HG02678 (cell line): ENCODE results near the gene RCOR3.
"Not testable (repeated sequence)": the region's sequence is repeated elsewhere in the genome, so short reads cannot be mapped to it uniquely, and the experiment has no call there.

Experiments used
- ATAC-seq: cut with Tn5 transposase; IDR thresholded peaks from one replicate; pipeline ENCODE4 v1.9.1; 2021; ENCODE audit warnings: mild to moderate bottlenecking, moderate library complexity; ENCODE audit not compliant: unreplicated experiment

RCOR3 gene

DNA sequence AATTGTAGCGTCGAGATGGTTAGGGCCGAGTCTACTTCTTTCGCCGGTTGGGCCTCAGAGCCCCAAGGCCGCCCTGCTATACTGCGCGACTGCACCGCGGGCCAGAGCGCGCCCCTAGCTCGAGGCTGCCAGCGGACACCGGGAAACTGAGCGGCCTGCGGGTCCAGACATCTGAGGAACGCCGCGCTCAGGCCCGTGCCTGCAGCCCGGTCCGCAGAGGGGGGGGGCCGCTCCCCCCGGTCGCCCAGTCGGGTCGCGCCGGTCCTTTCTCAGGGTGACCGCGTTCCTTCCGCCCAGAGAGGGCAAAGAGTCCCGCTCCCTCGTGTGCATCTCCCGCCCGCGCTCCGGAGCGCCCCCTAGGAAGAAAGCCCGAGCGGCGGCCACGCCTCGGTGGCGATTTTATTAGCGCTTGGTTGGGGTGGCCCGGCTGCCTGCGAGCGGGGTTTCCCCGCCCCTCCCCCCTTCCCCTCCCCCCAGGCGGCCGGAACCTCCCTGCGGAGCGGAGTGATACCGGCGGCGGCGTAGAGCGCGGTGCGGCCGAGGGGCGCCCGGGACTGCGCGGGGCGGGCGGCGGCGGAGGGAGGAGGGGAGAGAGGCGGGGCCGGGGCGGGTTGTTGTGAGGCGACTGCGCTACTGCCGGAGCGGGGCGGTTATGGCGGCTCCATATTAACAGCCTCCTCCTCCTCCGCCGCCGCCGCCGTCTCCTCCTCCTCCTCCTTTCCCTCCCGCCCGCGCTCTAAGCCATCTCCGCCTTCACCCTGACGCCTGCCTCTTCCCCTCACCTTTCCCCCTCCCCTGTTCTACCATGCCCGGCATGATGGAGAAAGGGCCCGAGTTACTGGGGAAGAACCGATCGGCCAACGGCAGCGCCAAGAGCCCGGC is at the start of gene RCOR3:
TSS of gene RCOR3 (plus strand) at position 611 of the 882 bp plus-strand sequence. CDS start at position 806, 195 bp downstream.
- ATAC-seq: peak; percentile 59

DNA sequence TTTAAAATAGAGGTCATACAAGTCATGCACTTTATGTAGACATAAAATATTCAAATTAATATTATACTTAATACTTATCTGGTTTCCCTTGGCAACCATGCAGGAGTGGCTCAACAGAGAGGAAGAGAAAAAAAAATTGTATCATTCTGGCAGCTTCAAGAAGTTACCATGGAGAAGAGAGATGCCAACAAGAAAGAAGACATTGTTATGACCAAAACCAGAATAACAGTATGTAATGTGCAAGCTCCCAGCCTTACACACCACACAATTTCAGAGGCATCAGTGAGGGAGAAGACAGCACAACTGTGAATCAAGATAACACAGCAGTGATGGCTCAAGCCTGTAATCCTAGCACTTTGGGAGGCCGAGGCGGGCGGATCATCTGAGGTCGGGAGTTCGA is 49.1 kb upstream of the RCOR3 start:
- ATAC-seq: no peak

DNA sequence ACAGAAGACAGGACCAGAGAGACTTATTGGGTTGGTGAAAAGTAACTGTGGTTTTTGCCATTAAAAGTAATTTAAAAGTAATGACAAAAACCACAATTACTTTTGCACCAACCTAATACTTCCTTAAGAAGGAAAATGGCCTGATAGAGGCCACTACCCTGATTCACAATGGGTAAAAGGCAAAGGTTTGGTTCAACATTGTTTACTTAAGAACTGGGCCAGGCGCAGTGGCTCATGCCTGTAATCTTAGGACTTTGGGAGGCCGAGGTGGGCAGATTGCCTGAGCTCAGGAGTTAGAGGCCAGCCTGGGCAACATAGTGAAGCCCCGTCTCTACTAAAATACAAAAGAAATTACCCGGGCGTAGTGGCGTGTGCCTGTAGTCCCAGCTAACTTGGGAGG is 48.2 kb upstream of the RCOR3 start:
- ATAC-seq: no peak

DNA sequence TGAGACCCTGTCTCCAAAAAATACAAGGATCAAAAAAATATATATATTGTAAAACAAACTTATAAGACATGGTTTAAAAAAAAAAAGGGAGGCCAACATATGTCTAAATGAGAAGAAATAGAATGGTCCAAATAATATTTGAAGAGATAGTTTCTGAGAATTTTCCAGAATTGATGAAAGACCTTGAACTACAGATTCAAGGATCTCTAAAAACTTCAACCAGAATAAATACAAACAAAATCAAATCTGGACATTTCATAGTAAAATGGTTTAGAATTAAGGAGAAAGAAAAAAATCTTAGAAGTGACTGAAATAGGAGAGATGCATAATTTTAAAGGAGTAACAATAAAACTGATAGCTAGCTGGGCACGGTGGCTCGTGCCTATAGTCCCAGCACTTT is 45.5 kb upstream of the RCOR3 start:
- ATAC-seq: no peak

DNA sequence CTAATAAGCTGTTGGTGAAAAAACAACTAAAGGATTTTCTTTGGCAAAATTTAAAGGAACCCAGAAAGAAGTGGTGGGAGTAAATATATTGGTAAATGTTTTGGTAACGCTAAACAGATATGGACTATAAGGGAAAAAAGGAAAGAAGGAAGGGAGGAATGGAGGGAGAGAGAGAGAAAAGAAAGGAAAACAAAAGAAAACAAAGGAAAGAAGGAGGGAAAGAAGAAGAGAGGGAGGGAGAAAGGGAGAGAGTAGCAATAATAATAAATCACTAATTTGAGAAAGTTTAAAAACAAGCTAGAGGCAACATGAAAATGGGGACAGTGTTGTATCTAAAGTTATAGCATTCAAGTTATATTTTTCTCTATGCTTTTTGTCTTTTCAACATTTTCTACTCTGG is 43.6 kb upstream of the RCOR3 start:
- no peak for ATAC-seq

DNA sequence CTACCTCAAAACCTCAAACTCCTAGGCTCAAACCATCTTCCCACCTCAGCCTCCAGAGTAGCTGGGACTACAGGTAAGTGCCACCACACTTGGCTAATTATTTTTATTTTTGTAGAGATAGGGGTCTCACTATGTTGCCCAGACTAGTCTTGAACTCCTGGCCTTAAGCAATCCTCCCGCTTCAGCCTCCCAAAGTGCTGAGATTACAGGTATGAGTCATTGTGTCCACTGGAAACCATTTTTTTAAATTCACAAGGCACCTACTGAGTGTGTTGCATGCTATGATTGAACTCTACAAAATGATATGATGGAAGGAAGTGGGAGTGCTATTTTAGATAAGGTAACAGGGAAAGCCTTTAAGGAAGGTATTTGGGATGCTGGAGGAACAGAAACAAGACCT is 41.8 kb upstream of the RCOR3 start:
- no peak for ATAC-seq

DNA sequence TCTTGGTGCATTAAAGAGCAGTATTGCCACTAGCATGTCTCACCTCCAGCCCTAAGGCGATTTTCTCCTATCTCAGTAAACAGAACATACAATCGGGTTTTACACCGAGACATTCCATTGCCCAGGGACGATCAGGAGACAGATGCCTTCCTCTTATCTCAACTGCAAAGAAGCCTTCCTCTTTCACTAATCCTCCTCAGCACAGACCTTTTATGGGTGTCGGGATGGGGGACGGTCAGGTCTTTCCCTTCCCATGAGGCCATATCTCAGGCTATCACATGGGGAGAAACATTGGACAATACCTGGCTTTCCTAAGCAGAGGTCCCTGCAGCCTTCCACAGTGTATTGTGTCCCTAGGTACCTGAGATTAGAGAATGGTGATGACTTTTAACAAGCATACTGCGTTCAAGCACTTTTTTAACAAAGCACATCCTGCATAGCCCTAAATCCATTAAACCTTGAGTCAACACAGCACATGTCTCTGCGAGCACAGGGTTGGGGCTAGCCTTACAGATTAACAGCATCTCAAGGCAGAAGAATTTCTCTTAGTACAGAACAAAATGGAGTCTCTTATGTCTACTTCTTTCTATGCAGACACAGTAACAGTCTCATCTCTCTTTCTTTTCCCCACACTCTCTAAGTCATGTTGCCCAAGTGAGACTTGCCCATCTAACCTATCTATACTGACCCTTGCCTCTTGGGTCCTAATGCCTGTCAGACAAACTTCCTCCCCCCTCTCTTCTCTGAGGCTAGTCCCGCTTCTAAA is 36.5 kb upstream of the RCOR3 start:
- ATAC-seq: not testable (repeated sequence)

DNA sequence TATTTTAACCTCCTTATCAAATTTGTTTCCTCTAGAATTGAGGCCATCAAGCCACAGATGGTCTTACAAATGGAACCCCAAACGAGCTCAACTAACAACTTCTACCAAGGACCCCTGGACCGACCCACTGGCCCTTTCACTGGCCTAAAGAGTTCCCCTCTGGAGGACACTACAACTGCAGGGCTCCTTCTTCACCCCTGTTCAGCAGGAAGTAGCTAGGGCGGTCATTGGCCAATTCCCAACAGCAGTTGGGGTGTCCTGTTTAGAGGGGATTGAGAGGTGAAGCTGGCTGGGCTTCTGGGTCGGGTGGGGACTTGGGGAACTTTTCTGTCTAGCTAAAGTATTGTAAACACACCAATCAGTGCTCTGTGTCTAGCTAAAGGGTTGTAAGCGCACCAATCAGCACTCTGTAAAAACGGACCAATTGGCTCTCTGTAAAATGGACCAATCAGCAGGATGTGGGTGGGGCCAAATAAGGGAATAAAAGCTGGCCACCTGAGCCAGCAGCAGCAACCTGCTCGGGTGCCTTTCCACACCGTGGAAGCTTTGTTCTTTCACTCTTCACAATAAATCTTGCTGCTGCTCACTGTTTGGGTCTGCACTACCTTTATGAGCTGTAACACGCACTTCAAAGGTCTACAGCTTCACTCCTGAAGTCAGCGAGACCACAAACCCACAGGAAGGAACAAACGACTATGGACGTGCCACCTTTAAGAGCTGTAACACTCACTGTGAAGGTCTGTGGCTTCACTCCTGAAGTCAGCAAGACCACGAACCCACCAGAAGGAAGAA is 30.4 kb upstream of the RCOR3 start:
- not testable (repeated sequence) for ATAC-seq

DNA sequence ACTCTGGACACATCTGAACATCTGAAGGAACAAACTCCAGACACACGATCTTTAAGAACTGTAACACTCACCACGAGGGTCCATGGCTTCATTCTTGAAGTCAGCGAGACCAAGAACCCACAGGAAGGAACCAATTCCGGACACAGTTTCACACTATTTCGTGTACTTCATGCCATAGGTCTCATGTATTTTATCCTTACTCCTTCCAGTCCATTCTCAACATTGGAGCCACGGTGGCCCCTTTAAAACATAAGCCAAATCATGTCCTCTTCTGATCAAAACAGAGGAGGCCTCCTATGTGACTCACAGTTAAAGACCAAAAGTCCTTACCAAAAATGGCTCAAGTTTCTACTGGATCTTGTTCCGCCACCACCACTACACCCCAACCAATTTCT is 29.8 kb upstream of the RCOR3 start:
- no peak for ATAC-seq

DNA sequence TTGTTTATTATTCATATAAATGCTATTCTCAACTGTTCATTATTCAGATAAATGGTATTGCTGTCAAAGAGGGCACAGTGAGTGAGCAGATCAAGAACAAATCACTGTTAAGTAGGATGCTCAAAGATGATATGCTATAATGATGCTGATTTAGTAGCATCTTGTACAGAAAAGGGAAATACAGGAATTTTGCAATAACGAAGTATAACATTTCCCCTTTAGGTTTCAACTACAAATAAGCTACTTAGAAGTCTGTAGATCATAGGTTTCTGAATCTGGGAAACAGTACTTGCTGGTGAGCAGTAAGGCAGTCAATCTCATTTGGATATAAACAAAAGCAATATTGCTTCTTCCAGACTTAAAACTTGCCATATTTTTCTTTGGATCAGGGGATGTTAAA is 27.3 kb upstream of the RCOR3 start:
- ATAC-seq: no peak

DNA sequence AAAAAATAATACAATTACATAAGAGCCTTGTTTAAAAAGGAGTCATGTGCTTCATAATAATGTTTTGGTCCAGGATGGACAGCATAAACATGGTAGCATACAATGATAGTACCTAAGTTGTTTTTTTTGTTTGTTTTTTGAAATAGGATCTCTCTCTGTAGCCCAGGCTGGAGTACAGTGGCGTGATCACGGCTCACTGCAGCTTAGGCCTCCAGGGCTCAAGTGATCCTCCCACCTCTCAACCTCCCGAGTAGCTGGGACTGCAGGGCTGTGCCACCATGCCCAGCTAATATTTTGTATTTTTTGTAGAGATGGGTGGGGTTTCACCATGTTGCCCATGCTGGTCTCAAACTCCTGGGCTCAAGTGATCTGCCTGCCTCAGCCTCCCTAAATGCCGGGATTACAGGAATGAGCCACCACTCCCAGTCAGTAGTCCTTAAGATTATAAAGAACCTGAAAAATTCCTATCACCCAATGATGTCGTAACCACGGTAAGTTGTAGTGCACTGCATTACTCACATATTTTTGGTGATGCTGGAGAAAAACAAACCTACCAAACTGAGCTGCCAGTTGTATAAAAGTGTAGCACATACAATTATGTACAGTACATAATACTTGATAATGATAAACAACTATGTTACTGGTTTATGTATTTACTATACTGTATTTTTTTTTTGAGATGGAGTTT is 22.4 kb upstream of the RCOR3 start:
- ATAC-seq: no peak

DNA sequence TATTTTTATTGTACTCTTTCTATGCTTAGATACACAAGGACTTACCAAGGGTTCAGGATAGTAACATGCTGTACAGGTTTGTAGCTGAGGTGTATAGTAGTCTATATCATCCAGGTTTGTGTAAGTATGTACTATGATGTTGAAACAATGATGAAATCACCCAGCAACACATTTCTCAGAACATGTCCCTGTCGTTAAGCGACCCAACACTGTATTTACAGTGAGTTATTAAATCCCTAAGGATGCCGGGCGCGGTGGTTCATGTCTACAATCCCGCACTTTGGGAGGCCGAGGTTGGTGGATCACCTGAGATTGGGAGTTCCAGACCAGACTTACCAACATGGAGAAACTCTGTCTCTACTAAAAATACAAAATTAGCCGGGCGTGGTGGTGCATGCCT is 21.6 kb upstream of the RCOR3 start:
- ATAC-seq: no peak

DNA sequence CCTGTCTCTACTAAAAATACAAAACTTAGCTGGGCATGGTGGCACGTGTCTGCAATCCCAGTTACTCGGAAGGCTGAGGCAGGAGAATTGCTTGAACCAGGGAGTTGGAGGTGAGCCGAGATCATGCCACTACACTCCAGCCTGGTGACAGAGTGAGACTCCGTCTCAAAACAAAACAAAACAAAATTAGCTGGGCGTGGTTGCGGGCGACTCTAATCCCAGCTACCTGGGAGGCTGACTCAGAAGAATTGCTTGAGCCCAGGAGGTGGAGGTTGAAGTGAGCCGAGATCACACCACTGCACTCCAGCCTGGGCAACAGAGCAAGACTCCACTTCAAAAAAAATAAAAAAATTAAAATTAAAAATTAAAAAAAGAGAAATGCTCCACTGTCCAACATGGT is 18.6 kb upstream of the RCOR3 start:
- ATAC-seq: not testable (repeated sequence)

DNA sequence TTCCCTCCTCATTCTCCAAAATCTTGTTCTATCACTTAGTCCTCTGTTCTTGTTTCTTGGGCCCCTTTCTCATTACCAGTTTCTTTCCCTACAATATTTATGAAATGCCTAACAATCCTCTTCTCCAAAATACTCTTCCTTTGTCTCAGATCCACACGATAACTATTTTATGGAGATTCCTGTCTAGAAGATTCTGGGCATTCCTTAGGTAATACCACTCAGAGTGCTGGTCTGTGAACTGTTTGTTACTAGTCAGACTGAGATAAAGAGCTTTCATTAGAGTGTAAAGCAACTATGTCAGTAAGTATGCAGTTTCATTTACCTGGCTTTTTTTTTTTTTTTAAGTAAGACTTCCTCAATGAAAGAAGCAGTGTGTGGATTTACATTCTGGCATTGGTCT is 18.1 kb upstream of the RCOR3 start:
- no peak for ATAC-seq

DNA sequence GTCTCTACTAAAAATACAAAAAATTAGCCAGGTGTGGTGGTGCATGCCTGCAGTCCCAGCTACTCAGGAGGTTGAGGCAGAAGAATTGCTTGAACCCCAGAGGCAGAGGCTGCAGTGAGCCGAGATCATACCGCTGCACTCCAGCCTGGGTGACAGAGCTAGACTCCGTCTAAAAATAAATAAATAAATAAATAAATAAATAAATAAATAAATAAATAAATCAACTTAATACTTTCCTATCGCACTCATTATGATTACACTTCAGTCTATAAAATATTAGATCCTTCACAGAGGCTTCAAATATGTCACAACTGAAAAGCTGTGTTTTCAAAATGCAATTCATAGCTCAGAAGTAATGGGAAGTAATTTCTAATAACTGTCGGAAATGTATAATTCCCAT is 15.5 kb upstream of the RCOR3 start:
- ATAC-seq: not testable (repeated sequence)

DNA sequence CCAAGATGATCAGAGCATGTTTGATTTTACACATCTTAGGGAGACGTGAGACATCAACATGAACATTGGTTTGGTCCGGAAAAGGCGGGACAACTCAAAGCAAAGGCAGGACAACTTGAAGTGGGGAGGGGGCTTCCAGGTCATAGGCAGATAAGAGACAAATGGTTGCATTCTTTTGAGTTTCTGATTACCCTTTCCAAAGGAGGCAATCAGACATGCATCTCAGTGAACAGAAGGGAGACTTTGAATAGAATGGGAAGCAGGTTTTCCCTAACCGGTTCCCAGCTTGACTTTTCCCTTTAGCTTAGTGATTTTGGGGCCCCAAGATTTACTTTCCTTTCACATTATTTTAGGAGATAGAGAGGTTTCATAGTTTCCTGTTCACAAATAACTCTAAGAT is 12.6 kb upstream of the RCOR3 start:
- ATAC-seq: not testable (repeated sequence)

DNA sequence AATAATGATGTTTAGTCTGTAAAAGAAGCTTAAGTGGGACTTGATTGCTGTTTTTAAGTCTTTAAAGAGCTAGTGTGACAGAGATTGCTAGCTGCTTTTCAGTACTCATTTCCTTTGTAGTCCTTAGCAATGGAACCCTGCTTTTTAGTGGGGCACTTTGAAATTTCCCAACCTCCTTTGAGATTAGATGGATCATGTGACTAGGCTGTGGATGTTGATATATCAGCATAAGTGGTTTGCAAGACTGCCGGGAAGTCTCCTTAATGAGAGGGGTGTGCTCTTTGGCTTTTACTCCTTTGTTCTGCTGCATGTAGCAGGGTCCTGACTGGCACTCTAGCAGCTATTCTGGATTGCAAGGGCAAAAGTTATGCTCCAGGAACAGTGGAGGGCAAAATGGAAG is 11.2 kb upstream of the RCOR3 start:
- no peak for ATAC-seq

DNA sequence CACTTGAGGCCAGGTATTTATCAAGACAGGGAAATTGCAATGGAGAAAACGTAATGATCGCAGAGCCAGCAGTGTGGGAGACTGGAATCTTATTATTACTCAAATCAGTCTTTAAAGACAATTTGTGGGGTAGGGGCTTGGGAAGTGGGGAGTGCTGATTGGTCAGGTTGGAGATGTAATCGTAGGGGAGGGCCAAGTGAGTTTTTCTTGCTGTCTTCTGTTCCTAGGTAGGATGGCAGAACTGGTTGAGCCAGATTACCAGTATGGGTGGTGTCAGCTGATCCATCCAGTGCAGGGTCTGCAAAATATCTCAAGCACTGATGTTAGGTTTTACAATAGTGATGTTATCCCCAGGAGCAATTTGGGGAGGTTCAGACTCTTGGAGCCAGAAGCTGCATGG is 9.6 kb upstream of the RCOR3 start:
- ATAC-seq: not testable (repeated sequence)

DNA sequence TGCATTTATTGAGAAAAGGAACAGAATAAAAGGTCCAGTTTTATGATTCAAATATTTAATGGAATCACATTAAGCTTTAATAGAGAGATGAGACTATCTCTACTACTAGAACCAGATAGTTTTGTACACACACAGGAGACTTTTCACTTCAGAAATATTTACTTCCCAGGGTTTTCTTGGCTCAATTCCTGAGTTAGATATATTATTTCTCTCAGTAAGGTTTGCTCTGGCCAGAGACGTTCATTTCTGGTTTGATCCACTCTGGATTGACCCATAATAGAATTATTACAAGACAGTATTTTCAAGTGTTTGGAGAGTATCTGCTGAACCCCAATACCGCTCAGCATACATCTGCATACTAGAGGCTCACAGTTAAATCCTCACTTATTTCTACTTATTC is 1.3 kb upstream of the RCOR3 start:
- ATAC-seq: no peak

DNA sequence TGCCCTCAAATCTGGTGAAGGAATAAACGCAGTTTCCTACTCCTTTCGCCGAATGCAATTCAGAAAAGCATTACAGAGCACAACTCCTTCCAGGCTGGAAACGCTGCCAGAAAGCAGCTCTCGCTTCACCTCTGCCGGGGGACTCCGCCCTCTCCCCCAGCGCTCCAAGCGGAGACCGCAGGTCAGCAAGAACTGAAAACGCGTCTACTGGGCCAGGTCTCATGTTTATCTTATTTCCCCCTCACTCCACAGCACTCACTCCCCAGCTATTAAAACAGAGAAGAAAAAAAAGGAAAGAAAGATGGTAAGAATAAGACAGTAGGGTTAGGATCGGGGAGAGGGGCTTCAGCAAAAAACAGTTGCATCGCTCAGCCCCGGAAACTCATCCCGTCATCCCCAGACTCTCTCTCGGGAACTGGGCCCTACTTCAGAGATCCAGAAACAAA is 833 bp upstream of the RCOR3 start:
- ATAC-seq: peak; percentile 35
